SU-DHL-6 (cell line): ENCODE measurements around the gene NDUFA3.

Experiments
- H2AFZ ChIP-seq: fragments of 200-600 bp; sonication (generic); 2 replicates; pipeline ENCODE4 v1.6.1; 2014; ENCODE audit warnings: low read depth, mild to moderate bottlenecking, moderate library complexity, mixed read lengths, antibody characterized with exemption, low read length; ENCODE audit not compliant: severe bottlenecking
- H3F3A ChIP-seq: fragments of 200-600 bp; shearing (Covaris generic); 2 replicates; pipeline ENCODE4 v1.6.0; 2016; ENCODE audit warnings: antibody characterized with exemption, mild to moderate bottlenecking; ENCODE audit not compliant: insufficient read depth
- H3K27ac ChIP-seq: fragments of 200-600 bp; sonication (generic); 2 replicates; pipeline ENCODE4 v1.5.1; 2016; ENCODE audit warnings: low read depth, mild to moderate bottlenecking, low read length, moderate library complexity, mixed read lengths
- H3K27me3 ChIP-seq: fragments of 200-600 bp; sonication (generic), shearing (Covaris generic); 2 replicates; pipeline ENCODE4 v1.6.0; 2014; ENCODE audit warnings: mild to moderate bottlenecking, low read length
- H3K36me3 ChIP-seq: fragments of 200-600 bp; sonication (generic); 2 replicates; pipeline ENCODE4 v1.6.1; 2014; ENCODE audit warnings: mild to moderate bottlenecking, low read length, mixed read lengths
- H3K4me2 ChIP-seq: fragments of 300-600, 200-600 bp; shearing (Covaris generic), sonication (generic); 2 replicates; pipeline ENCODE4 v1.6.0; 2014; ENCODE audit warnings: low read length, low read depth, mild to moderate bottlenecking; ENCODE audit not compliant: poor library complexity, severe bottlenecking
- H3K4me3 ChIP-seq: fragments of 200-600 bp; sonication (generic); 2 replicates; pipeline ENCODE4 v1.5.1; 2014; ENCODE audit warnings: antibody characterized with exemption, low read length, mild to moderate bottlenecking, mixed read lengths; ENCODE audit not compliant: insufficient read depth, poor library complexity, severe bottlenecking
- H3K79me2 ChIP-seq: fragments of 200-600 bp; sonication (generic); 2 replicates; pipeline ENCODE4 v1.6.1; 2014; ENCODE audit warnings: mild to moderate bottlenecking, low read length, moderate library complexity; ENCODE audit not compliant: insufficient read depth
- H3K9ac ChIP-seq: fragments of 200-600 bp; sonication (generic); 2 replicates; pipeline ENCODE4 v1.7.0; 2014; ENCODE audit warnings: mild to moderate bottlenecking, low read length
- H3K9me2 ChIP-seq: fragments of 200-600 bp; sonication (generic); replicated peaks from 2 replicates; pipeline ENCODE4 v1.6.1; 2014; ENCODE audit warnings: low read length; ENCODE audit not compliant: insufficient read depth
- H3K9me3 ChIP-seq: fragments of 200-600 bp; sonication (generic); 2 replicates; pipeline ENCODE4 v1.6.1; 2014; ENCODE audit warnings: low read length, mixed read lengths; ENCODE audit not compliant: insufficient read depth
- H4K20me1 ChIP-seq: fragments of 200-600 bp; sonication (generic); 2 replicates; pipeline ENCODE4 v1.6.1; 2014; ENCODE audit warnings: low read depth, mild to moderate bottlenecking, antibody characterized with exemption, low read length, moderate library complexity, mixed read lengths
- CTCF ChIP-seq: fragments of 200-600 bp; sonication (generic); IDR thresholded peaks from one replicate; pipeline ENCODE4 v1.5.1; 2017; ENCODE audit warnings: antibody characterized with exemption, mild to moderate bottlenecking, low read length, moderate library complexity; ENCODE audit not compliant: insufficient read depth, poor library complexity, severe bottlenecking
- EZH2phosphoT487 ChIP-seq: fragments of 200-600 bp; sonication (generic), shearing (Covaris generic); conservative IDR thresholded peaks from 2 replicates; pipeline ENCODE4 v1.6.1; 2018; ENCODE audit warnings: mild to moderate bottlenecking, antibody characterized with exemption, low read length, moderate library complexity, mixed read lengths

Gene NDUFA3

GRCh38 chr19:54102421-54103169, at the start of gene NDUFA3:
Gene NDUFA3, plus strand, starts transcription at chr19:54102855. Its CDS starts 24 bp downstream, at chr19:54102879.
- Histone ChIP-seq H3K4me3 (peak within 1 kb of the TSS; percentile 83), H3K27ac (no peak within 1 kb of the TSS), H3K4me2 (peak within 1 kb of the TSS; percentile 87), H3K9me2 (no peaks in the 10 kb centered on the region), H3F3A (no peaks in the 10 kb centered on the region), H3K79me2 (peaks cover 16% of the 10 kb centered on the region), H3K9ac (peak within 1 kb of the TSS; percentile 84), H4K20me1 (no peaks in the 10 kb centered on the region), H3K36me3 (no peaks in the 10 kb centered on the region), H3K27me3 (no peaks in the 10 kb centered on the region), H3K9me3 (no peaks in the 10 kb centered on the region), H2AFZ (peak within 1 kb of the TSS; percentile 88)
- TF ChIP-seq CTCF (no peak), EZH2phosphoT487 (no peak)

GRCh38 chr19:54062643-54063042, 40.0 kb upstream of the NDUFA3 start:
- Histone ChIP-seq H3F3A (no peaks in the 10 kb centered on the region), H3K4me3 (no peak overlapping the region), H2AFZ (no peak overlapping the region), H3K9me2 (no peaks in the 10 kb centered on the region), H4K20me1 (no peaks in the 10 kb centered on the region), H3K79me2 (no peaks in the 10 kb centered on the region), H3K9ac (no peak overlapping the region), H3K36me3 (no peaks in the 10 kb centered on the region), H3K4me2 (no peak overlapping the region), H3K9me3 (no peaks in the 10 kb centered on the region), H3K27me3 (no peaks in the 10 kb centered on the region), H3K27ac (no peak overlapping the region)
- TF ChIP-seq EZH2phosphoT487 (no peak), CTCF (no peak)

GRCh38 chr19:54063350-54064116, 39.1 kb upstream of the NDUFA3 start, which contains the start of gene VSTM1:
Gene VSTM1, minus strand, starts transcription at chr19:54063897. Its CDS starts 120 bp downstream, at chr19:54063777.
- no peaks in the 10 kb centered on the region for H3K36me3 ChIP-seq
- H3F3A ChIP-seq: no peaks in the 10 kb centered on the region
- no peaks in the 10 kb centered on the region for H3K9me2 ChIP-seq
- no peak within 1 kb of the TSS for H3K9ac ChIP-seq
- no peaks in the 10 kb centered on the region for H3K9me3 ChIP-seq
- no peak within 1 kb of the TSS for H2AFZ ChIP-seq
- no peaks in the 10 kb centered on the region for H4K20me1 ChIP-seq
- no peaks in the 10 kb centered on the region for H3K27me3 ChIP-seq
- H3K27ac ChIP-seq: no peak within 1 kb of the TSS
- no peak within 1 kb of the TSS for H3K4me2 ChIP-seq
- no peaks in the 10 kb centered on the region for H3K79me2 ChIP-seq
- no peak within 1 kb of the TSS for H3K4me3 ChIP-seq
- TF ChIP-seq CTCF: no peak
- no peak for TF ChIP-seq EZH2phosphoT487
